ENCODE measurements around the gene COMMD2.
A peak's percentile ranks its signal among the peaks of the same experiment; 100 is the strongest.

GRCh38 chr3:149717391-149718056 lies 34.8 kb downstream of the COMMD2 start:
- TF ChIP-seq CTCF (IDR thresholded peaks at IDR 0.05; ENCODE audit: low read depth, low read length, poor library complexity, severe bottlenecking) (peak; percentile 74), EZH2phosphoT487 (IDR thresholded peaks at IDR 0.05; ENCODE audit: borderline replicate concordance, low read length) (no peak)

All from DOHH2 (cell line).